NT2/D1 (cell line): ENCODE measurements around the gene CREB3.

Source experiments
- DNase-seq: peaks from one replicate; pipeline ENCODE4 v3.0.0-alpha.2; 2011; ENCODE audit warnings: low read depth, low spot score
- H3K27me3 ChIP-seq: 2 replicates; pipeline ENCODE4 v1.6.0; 2011; ENCODE audit warnings: mild to moderate bottlenecking; ENCODE audit not compliant: insufficient read length, insufficient read depth
- H3K36me3 ChIP-seq: 2 replicates; pipeline ENCODE4 v1.6.1; 2011; ENCODE audit warnings: mild to moderate bottlenecking, low read length, mixed read lengths; ENCODE audit not compliant: insufficient read depth, insufficient read length
- H3K4me1 ChIP-seq: 2 replicates; pipeline ENCODE4 v1.5.1; 2011; ENCODE audit not compliant: insufficient read depth, insufficient read length
- H3K4me3 ChIP-seq: 2 replicates; pipeline ENCODE4 v1.5.1; 2011; ENCODE audit warnings: low read depth; ENCODE audit not compliant: insufficient read length
- H3K9ac ChIP-seq: 2 replicates; pipeline ENCODE4 v1.6.0; 2011; ENCODE audit warnings: low read depth; ENCODE audit not compliant: insufficient read length
- H3K9me3 ChIP-seq: 2 replicates; pipeline ENCODE4 v1.5.1; 2011; ENCODE audit warnings: mild to moderate bottlenecking, low read length; ENCODE audit not compliant: insufficient read depth
- SUZ12 ChIP-seq: IDR thresholded peaks from 2 replicates; pipeline ENCODE4 v1.6.1; 2011; ENCODE audit not compliant: insufficient read length, insufficient read depth; ENCODE audit errors: extremely low read depth
- YY1 ChIP-seq: IDR thresholded peaks from 2 replicates; pipeline ENCODE4 v1.6.1; 2011; ENCODE audit not compliant: insufficient read length, insufficient read depth
- ZNF274 ChIP-seq: IDR thresholded peaks from 2 replicates; pipeline ENCODE4 v1.6.1; 2011; ENCODE audit warnings: mild to moderate bottlenecking, low read depth, low read length

The CREB3 gene

GRCh38 chr9:35727676-35728040 is 4.8 kb upstream of the CREB3 start:
- no peaks in the 10 kb centered on the region for H3K27me3 ChIP-seq
- peaks cover 15% of the 10 kb centered on the region for H3K4me1 ChIP-seq
- TF ChIP-seq YY1 (no peak), ZNF274 (no peak), SUZ12 (no peak)
- DNase-seq, result no peak
- H3K36me3 ChIP-seq, result peaks cover 42% of the 10 kb centered on the region
- H3K4me3 ChIP-seq, result peak overlapping the region; percentile 16
- no peaks in the 10 kb centered on the region for H3K9me3 ChIP-seq
- peak overlapping the region; percentile 33 for H3K9ac ChIP-seq

GRCh38 chr9:35728041-35728971 is 4.2 kb upstream of the CREB3 start:
- Histone ChIP-seq H3K4me3 (peak overlapping the region; percentile 21), H3K36me3 (peaks cover 36% of the 10 kb centered on the region), H3K4me1 (peaks cover 15% of the 10 kb centered on the region), H3K9me3 (no peaks in the 10 kb centered on the region), H3K27me3 (no peaks in the 10 kb centered on the region), H3K9ac (peak overlapping the region; percentile 67)
- peak; percentile 89 for DNase-seq
- no peak for TF ChIP-seq ZNF274
- no peak for TF ChIP-seq YY1
- TF ChIP-seq SUZ12, result no peak

- Histone ChIP-seq H3K9ac (no peak overlapping the region), H3K4me1 (peaks cover 15% of the 10 kb centered on the region)
Observed at GRCh38 chr9:35729101-35729500, 3.4 kb upstream of the CREB3 start.

GRCh38 chr9:35729700-35730485 is 2.6 kb upstream of the CREB3 start:
- H3K4me3 ChIP-seq, result no peak overlapping the region
- DNase-seq, result peak; percentile 58
- peaks cover 15% of the 10 kb centered on the region for H3K4me1 ChIP-seq
- no peak overlapping the region for H3K9ac ChIP-seq
- H3K27me3 ChIP-seq, result no peaks in the 10 kb centered on the region
- no peaks in the 10 kb centered on the region for H3K9me3 ChIP-seq
- TF ChIP-seq ZNF274, result no peak
- no peak for TF ChIP-seq SUZ12
- TF ChIP-seq YY1, result no peak
- peaks cover 33% of the 10 kb centered on the region for H3K36me3 ChIP-seq

More at GRCh38 chr9:35729101-35729500, 3.4 kb upstream of the CREB3 start:
- H3K27me3 ChIP-seq, result no peaks in the 10 kb centered on the region
- TF ChIP-seq SUZ12 (no peak), ZNF274 (no peak), YY1 (no peak)
- no peak for DNase-seq
- H3K4me3 ChIP-seq, result no peak overlapping the region
- H3K36me3 ChIP-seq, result peaks cover 33% of the 10 kb centered on the region
- no peaks in the 10 kb centered on the region for H3K9me3 ChIP-seq

- Histone ChIP-seq H3K9me3 (no peaks in the 10 kb centered on the region), H3K9ac (peak overlapping the region; percentile 91), H3K27me3 (no peaks in the 10 kb centered on the region), H3K36me3 (peaks cover 33% of the 10 kb centered on the region), H3K4me1 (peaks cover 15% of the 10 kb centered on the region), H3K4me3 (peak overlapping the region; percentile 92)
- no peak for DNase-seq
- TF ChIP-seq ZNF274, result no peak
Observed at GRCh38 chr9:35730486-35730854, 2.0 kb upstream of the CREB3 start.

GRCh38 chr9:35731415-35732184 is 866 bp upstream of the CREB3 start:
- H3K9ac ChIP-seq, result peak overlapping the region; percentile 91
- no peak for TF ChIP-seq YY1
- no peak for TF ChIP-seq ZNF274
- TF ChIP-seq SUZ12, result no peak
- no peaks in the 10 kb centered on the region for H3K27me3 ChIP-seq
- no peaks in the 10 kb centered on the region for H3K9me3 ChIP-seq
- H3K36me3 ChIP-seq, result peaks cover 34% of the 10 kb centered on the region
- DNase-seq, result no peak
- H3K4me1 ChIP-seq, result peaks cover 17% of the 10 kb centered on the region
- peak overlapping the region; percentile 92 for H3K4me3 ChIP-seq
